Adrenal gland (tissue), 5 donors: ENCODE results near the gene ITGA2.

Experiments
- CTCF ChIP-seq, 6 experiments: fragments of 450-650 bp in 4 of 6; fragments of 200-600 bp in 2 of 6; sonication (generic) in 1 of 6; IDR thresholded peaks; 1 replicate in 5 of 6; 2 replicates in 1 of 6; pipeline versions ENCODE4 v1.5.1 to v1.8.0; 2016 to 2021; ENCODE audit warnings: antibody characterized with exemption in 6 of 6, mild to moderate bottlenecking in 2 of 6, moderate library complexity in 1 of 6
- POLR2A ChIP-seq, 2 donors: fragments of 450-650 bp; IDR thresholded peaks; one replicate each; pipeline ENCODE4 v1.6.1; 2017; ENCODE audit warnings: antibody characterized with exemption in 2 of 2, mild to moderate bottlenecking in 2 of 2, moderate library complexity in 1 of 2
- donor health status: DM: no; HTN: no; CAD: no.

DNA sequence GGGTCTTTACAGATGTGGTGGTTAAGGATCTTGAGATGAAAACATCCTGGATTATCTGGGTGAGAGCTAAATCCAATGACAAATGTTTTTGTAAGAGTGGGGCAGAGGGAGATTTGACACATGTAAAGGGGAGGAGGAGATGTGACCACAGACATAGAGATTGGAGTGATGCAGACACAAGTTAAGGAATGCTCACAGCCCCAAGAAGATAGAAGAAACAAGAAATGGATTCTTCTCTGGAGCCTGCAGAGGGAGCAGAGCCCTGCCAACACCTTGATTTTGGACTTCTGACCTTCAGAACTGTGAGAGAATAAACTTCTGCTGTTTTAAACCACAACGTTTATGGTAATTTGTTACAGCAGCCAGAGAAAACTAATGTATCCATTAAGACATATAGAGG is 21.7 kb downstream of the ITGA2 start:
- TF ChIP-seq CTCF (IDR thresholded peaks at IDR 0.05) (no peak), POLR2A (IDR thresholded peaks at IDR 0.05) (no peak)
